Adipocyte (in vitro differentiated cells): ENCODE measurements around the gene SLC25A19.

Source experiments
- DNase-seq: peaks from one replicate; pipeline ENCODE4 v3.0.0-alpha.2; 2015; ENCODE audit warnings: low read depth
- H3K27me3 ChIP-seq: replicated peaks from 2 replicates; pipeline ENCODE4 v1.7.0; 2013; ENCODE audit warnings: mild to moderate bottlenecking, low read length, moderate library complexity; ENCODE audit not compliant: control insufficient read depth, insufficient read depth
- H3K36me3 ChIP-seq: 2 replicates; pipeline ENCODE4 v1.7.0; 2013; ENCODE audit warnings: low read length, mild to moderate bottlenecking, moderate library complexity; ENCODE audit not compliant: control insufficient read depth, insufficient read depth, severe bottlenecking
- H3K4me1 ChIP-seq: 2 replicates; pipeline ENCODE4 v1.7.0; 2013; ENCODE audit warnings: mild to moderate bottlenecking, low read length, moderate library complexity; ENCODE audit not compliant: control insufficient read depth, insufficient read depth
- H3K4me3 ChIP-seq: 2 replicates; pipeline ENCODE4 v1.7.0; 2013; ENCODE audit warnings: mild to moderate bottlenecking, low read length, moderate library complexity
- H3K9ac ChIP-seq: 2 replicates; pipeline ENCODE4 v1.7.0; 2013; ENCODE audit warnings: mild to moderate bottlenecking, low read length, moderate library complexity
- H3K9me3 ChIP-seq: 2 replicates; pipeline ENCODE4 v1.7.0; 2013; ENCODE audit warnings: mild to moderate bottlenecking, low read length, moderate library complexity; ENCODE audit not compliant: control insufficient read depth

Gene SLC25A19

DNA sequence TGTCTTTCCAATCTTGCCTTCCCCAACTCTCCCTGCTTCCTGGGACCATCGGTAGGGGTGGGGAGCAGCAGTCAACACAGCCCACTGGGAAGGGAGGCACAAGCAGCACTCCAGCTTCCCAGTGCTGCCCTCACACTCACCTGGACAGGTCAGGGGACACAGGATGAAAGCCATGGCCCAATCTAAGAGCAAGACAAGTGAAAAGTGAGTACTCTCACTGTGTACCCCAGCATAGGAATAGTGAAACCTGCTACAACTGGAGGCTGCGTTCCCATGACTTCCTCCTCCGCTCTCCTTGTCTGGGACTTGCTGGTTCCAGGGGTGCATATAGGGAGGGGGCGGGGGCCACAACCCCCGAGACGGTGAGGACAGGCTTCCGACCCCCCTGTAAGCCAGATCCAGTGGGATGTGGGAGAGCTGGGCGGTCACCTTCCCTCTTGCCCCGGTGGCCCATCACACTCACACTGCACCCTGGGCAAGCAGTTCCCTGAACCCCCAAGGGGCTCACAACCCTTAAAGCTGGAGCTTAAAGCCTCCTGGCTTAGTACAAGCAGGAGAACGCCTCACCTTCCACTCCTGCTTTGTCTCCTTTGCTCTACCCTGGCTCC is 29.5 kb upstream of the SLC25A19 start:
- H3K36me3 ChIP-seq = peaks cover 52% of the 10 kb centered on the region

GRCh38 chr17:75318211-75318610 is 29.0 kb upstream of the SLC25A19 start:
- Histone ChIP-seq H3K9me3 (no peaks in the 10 kb centered on the region), H3K36me3 (peaks cover 48% of the 10 kb centered on the region), H3K4me1 (peaks cover 26% of the 10 kb centered on the region), H3K27me3 (no peaks in the 10 kb centered on the region), H3K9ac (no peak overlapping the region), H3K4me3 (no peak overlapping the region)
- DNase-seq = no peak

More for the DNA sequence above, 29.5 kb upstream of the SLC25A19 start:
- Histone ChIP-seq H3K27me3 (no peaks in the 10 kb centered on the region), H3K9ac (no peak overlapping the region), H3K4me1 (peaks cover 24% of the 10 kb centered on the region), H3K4me3 (no peak overlapping the region), H3K9me3 (no peaks in the 10 kb centered on the region)
- DNase-seq = no peak

DNA sequence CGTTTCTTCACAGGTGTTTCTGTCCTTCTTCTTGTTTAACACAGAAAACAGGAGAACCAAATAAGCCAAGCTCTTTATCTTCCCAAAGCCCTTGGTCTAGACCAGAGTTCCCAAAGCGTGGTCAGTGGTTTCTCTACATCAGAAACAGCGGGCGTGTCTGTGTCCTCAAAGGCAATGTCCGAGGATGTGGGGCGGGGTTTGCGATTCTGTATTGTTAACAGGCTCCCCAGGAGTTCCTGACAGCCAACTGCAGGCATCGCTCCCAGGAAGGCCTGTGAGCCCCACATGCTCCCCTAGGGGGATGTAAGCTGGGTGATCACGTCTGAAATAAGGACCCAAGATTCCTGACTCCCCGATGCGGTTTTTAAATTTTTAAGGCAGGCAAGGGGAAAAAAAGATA is 28.4 kb upstream of the SLC25A19 start:
- Histone ChIP-seq H3K27me3 (no peaks in the 10 kb centered on the region), H3K9me3 (no peaks in the 10 kb centered on the region), H3K9ac (no peak overlapping the region), H3K4me1 (peaks cover 29% of the 10 kb centered on the region), H3K36me3 (peaks cover 47% of the 10 kb centered on the region), H3K4me3 (no peak overlapping the region)
- no peak for DNase-seq

GRCh38 chr17:75316253-75316652 is 27.0 kb upstream of the SLC25A19 start:
- no peak for DNase-seq
- H3K36me3 ChIP-seq = peaks cover 35% of the 10 kb centered on the region
- H3K4me3 ChIP-seq = no peak overlapping the region
- H3K9ac ChIP-seq = no peak overlapping the region
- H3K9me3 ChIP-seq = no peaks in the 10 kb centered on the region
- H3K27me3 ChIP-seq = no peaks in the 10 kb centered on the region
- peaks cover 31% of the 10 kb centered on the region for H3K4me1 ChIP-seq

GRCh38 chr17:75315541-75316243 is 26.5 kb upstream of the SLC25A19 start:
- Histone ChIP-seq H3K9ac (no peak overlapping the region), H3K27me3 (no peaks in the 10 kb centered on the region), H3K4me3 (no peak overlapping the region), H3K4me1 (peaks cover 31% of the 10 kb centered on the region), H3K9me3 (no peaks in the 10 kb centered on the region), H3K36me3 (peaks cover 29% of the 10 kb centered on the region)
- DNase-seq = no peak

DNA sequence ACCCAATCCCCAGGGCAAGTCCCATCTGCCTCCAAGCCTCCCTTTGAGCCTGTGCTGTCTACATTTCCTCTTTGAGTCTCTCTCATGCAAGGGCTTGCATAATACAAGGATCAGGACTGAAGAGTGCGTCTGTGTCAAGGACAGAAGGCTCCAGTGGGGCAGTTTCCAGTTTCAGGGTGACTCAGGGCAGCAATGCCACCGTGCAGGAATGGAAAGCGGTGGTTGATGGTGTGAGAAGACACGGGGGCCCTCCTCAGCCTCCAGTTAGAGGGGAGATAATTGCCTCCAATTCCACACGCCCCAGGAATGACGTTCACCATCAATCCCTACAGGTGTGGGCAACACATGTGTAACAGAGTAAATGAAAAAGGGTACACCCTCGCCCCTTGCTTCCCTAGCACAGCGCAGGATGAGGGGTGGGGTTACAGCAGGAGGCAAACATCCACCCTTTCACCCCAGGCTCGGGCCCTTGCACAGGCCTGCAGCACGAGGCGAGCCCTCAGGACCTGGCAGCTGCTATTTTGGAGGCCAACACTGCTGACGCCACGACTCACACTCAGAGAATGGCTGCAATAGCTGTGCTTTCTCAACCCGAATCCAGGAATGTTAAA is 24.8 kb upstream of the SLC25A19 start:
- peak overlapping the region; percentile 34 for H3K9ac ChIP-seq
- H3K4me3 ChIP-seq = no peak overlapping the region
- no peaks in the 10 kb centered on the region for H3K27me3 ChIP-seq
- peaks cover 41% of the 10 kb centered on the region for H3K4me1 ChIP-seq
- no peaks in the 10 kb centered on the region for H3K9me3 ChIP-seq
- peaks cover 15% of the 10 kb centered on the region for H3K36me3 ChIP-seq
- DNase-seq = no peak

GRCh38 chr17:75308732-75309629 is 19.7 kb upstream of the SLC25A19 start:
- H3K4me3 ChIP-seq = no peak overlapping the region
- DNase-seq = no peak
- H3K9me3 ChIP-seq = no peaks in the 10 kb centered on the region

DNA sequence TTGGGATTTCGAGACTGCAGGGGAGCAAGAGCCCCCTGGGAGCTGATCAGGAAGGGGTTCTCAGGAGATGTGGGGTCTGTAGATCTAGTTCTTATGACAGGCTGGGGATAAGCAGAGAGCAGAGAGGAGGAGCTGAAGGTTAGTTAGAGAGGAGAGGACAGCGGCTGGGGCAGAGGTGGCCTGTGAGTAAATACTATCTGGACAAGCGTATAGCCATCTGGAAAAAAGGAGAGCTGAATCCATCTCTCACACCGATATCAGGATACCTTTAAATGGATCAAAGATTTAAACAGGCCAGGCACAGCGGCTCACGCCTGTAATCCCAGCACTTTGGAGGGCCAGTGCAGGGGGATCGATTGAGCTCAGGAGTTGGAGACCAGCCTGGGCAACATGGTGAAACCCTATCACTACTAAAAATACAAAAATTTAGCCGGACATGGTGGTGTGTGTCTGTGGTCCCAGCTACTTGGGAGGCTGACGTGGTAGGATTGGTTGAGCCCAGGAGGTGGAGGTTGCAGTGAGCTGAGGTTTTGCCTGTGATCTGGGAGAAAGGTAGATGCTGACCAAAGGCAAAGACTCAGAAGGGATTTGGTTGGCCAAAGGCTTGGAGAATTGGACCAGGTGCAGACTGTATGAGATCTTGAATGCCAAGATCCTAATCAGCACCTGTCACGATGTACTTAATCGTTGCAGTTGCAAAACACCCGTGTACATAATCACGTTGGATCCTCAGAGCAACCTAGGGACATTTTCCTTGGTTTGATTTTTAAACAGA is 18.9 kb upstream of the SLC25A19 start:
- no peaks in the 10 kb centered on the region for H3K27me3 ChIP-seq
- H3K36me3 ChIP-seq = no peaks in the 10 kb centered on the region
- peak overlapping the region; percentile 78 for H3K9ac ChIP-seq
- H3K4me3 ChIP-seq = no peak overlapping the region
- DNase-seq = no peak
- no peaks in the 10 kb centered on the region for H3K9me3 ChIP-seq
- peaks cover 32% of the 10 kb centered on the region for H3K4me1 ChIP-seq

More at GRCh38 chr17:75308732-75309629, 19.7 kb upstream of the SLC25A19 start:
- H3K9ac ChIP-seq = peak overlapping the region; percentile 78
- no peaks in the 10 kb centered on the region for H3K27me3 ChIP-seq
- peaks cover 36% of the 10 kb centered on the region for H3K4me1 ChIP-seq
- no peaks in the 10 kb centered on the region for H3K36me3 ChIP-seq

- H3K4me1 ChIP-seq = no peaks in the 10 kb centered on the region
- H3K9ac ChIP-seq = no peak overlapping the region
- no peak overlapping the region for H3K4me3 ChIP-seq
- no peaks in the 10 kb centered on the region for H3K27me3 ChIP-seq
- H3K9me3 ChIP-seq = no peaks in the 10 kb centered on the region
- no peak for DNase-seq
- H3K36me3 ChIP-seq = no peaks in the 10 kb centered on the region
Measured at GRCh38 chr17:75301502-75302206, 12.4 kb upstream of the SLC25A19 start.

DNA sequence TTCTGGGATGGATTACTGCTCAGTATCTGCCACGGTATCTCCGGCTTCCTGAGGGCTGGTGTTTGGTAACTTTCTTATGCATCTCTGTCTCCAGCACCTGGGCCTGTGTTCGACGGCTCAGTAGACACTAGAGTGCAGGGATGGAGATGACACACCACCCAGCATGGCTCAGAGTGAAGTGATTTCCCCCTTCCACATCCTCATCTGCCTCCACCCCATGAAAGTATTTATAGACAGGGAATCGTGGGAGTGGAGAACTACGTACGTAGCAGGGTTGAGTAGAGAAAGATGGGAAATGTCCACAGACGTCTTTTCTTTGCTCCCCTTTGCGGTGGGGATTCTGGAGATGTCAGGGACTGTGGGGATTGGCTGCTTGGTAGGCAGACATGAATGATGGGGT is 11.8 kb upstream of the SLC25A19 start:
- H3K9ac ChIP-seq = no peak overlapping the region
- no peaks in the 10 kb centered on the region for H3K36me3 ChIP-seq
- no peaks in the 10 kb centered on the region for H3K9me3 ChIP-seq
- no peaks in the 10 kb centered on the region for H3K27me3 ChIP-seq
- H3K4me1 ChIP-seq = no peaks in the 10 kb centered on the region
- H3K4me3 ChIP-seq = no peak overlapping the region
- DNase-seq = no peak
